Fibroblast of skin of scalp (primary cell): ENCODE results near the gene PPP3CB.

Source experiments
- DNase-seq: peaks from one replicate; pipeline ENCODE4 v3.0.0-alpha.2; 2013

Gene PPP3CB

GRCh38 chr10:73480158-73480557, 15.7 kb downstream of the PPP3CB start:
- DNase-seq: peak; percentile 45

- DNase-seq: no peak
Measured at GRCh38 chr10:73478636-73479035, 17.2 kb downstream of the PPP3CB start.

- DNase-seq: no peak
Measured at GRCh38 chr10:73471226-73471625, 24.6 kb downstream of the PPP3CB start.

GRCh38 chr10:73469579-73469978, 26.2 kb downstream of the PPP3CB start:
- DNase-seq: no peak

- DNase-seq: peak; percentile 26
Measured at GRCh38 chr10:73467206-73467605, 28.6 kb downstream of the PPP3CB start.

GRCh38 chr10:73465978-73466726, 29.7 kb downstream of the PPP3CB start:
- no peak for DNase-seq

GRCh38 chr10:73460897-73461296, 34.9 kb downstream of the PPP3CB start:
- DNase-seq: no peak

GRCh38 chr10:73459683-73460314, 36.0 kb downstream of the PPP3CB start:
- peak; percentile 32 for DNase-seq

GRCh38 chr10:73456187-73456890, 39.5 kb downstream of the PPP3CB start:
- DNase-seq: no peak

- no peak for DNase-seq
Measured at GRCh38 chr10:73449113-73449512, 46.7 kb downstream of the PPP3CB start.

- DNase-seq: no peak
Measured at GRCh38 chr10:73448384-73448783, 47.4 kb downstream of the PPP3CB start.

GRCh38 chr10:73446926-73447325, 48.9 kb downstream of the PPP3CB start:
- DNase-seq: no peak

GRCh38 chr10:73444457-73444856, 51.4 kb downstream of the PPP3CB start:
- no peak for DNase-seq

- peak; percentile 43 for DNase-seq
Measured at GRCh38 chr10:73439605-73440312, 56.1 kb downstream of the PPP3CB start.

GRCh38 chr10:73439055-73439454, 56.8 kb downstream of the PPP3CB start:
- DNase-seq: peak; percentile 33

GRCh38 chr10:73433538-73433867, 62.3 kb downstream of the PPP3CB start, which contains the start of gene MSS51:
TSS of gene MSS51 (minus strand) at chr10:73433561. CDS start at chr10:73428284, 5,277 bp downstream.
- no peak for DNase-seq

GRCh38 chr10:73432646-73433537, 62.9 kb downstream of the PPP3CB start:
- DNase-seq: no peak

GRCh38 chr10:73426318-73426717, 69.5 kb downstream of the PPP3CB start:
- DNase-seq: no peak

- DNase-seq: no peak
Measured at GRCh38 chr10:73424478-73424877, 71.3 kb downstream of the PPP3CB start.

GRCh38 chr10:73423309-73423708, 72.5 kb downstream of the PPP3CB start:
- no peak for DNase-seq

GRCh38 chr10:73416571-73416970, 79.3 kb downstream of the PPP3CB start:
- DNase-seq: no peak
